Forelimb muscle (tissue), 1 donor: Measurements from ENCODE around the gene OR51G1. TPM values are rescaled to one million over a fixed set of nuclear protein-coding genes. Genes with fewer than 3 reads are reported as not detected.

Experiments used
- polyA plus RNA-seq: library from polyadenylated mRNA; unstranded; fragments of 120-200 nt; gene quantifications from one replicate; pipeline ENCODE4 v1.2.1, GENCODE V29; 2013; ENCODE audit not compliant: insufficient read length

The OR51G1 gene
- polyA plus RNA-seq, 1 donor = not detected

Other genes starting within 250 kb of the OR51G1 start
- 0.83 TPM for gene OR51E2, start 226.5 kb downstream of the OR51G1 start, polyA plus RNA-seq
- gene MMP26, start 219.6 kb downstream of the OR51G1 start, polyA plus RNA-seq = not detected
- not detected for gene OR51F1, start 154.4 kb downstream of the OR51G1 start, polyA plus RNA-seq
- not detected for gene OR52R1, start 120.0 kb downstream of the OR51G1 start, polyA plus RNA-seq
- not detected for gene OR51F2, start 103.0 kb downstream of the OR51G1 start, polyA plus RNA-seq
- gene OR51S1, start 75.1 kb downstream of the OR51G1 start, polyA plus RNA-seq = not detected
- not detected for gene OR51T1, start 42.4 kb downstream of the OR51G1 start, polyA plus RNA-seq
- not detected for gene OR51A7, start 20.6 kb downstream of the OR51G1 start, polyA plus RNA-seq
- not detected for gene OR51G2, start 5.0 kb downstream of the OR51G1 start, polyA plus RNA-seq
- not detected for gene OR51A4, start 23.3 kb upstream of the OR51G1 start, polyA plus RNA-seq
- gene OR51A2, start 31.4 kb upstream of the OR51G1 start, polyA plus RNA-seq = not detected
- 0.06 TPM for gene OR51L1, start 70.5 kb upstream of the OR51G1 start, polyA plus RNA-seq
- gene OR52J3, start 122.2 kb upstream of the OR51G1 start, polyA plus RNA-seq = not detected
- gene OR52E2, start 135.3 kb upstream of the OR51G1 start, polyA plus RNA-seq = not detected
- gene OR52E1, start 145.2 kb upstream of the OR51G1 start, polyA plus RNA-seq = not detected
- not detected for gene OR52A5, start 214.0 kb upstream of the OR51G1 start, polyA plus RNA-seq
- 0.03 TPM for gene OR52A1, start 230.4 kb upstream of the OR51G1 start, polyA plus RNA-seq